Fibroblast of skin of back (primary cell): ENCODE results near the gene PTPRR.
"Not testable (repeated sequence)": the region's sequence is repeated elsewhere in the genome, so short reads cannot be mapped to it uniquely, and the experiment has no call there.

Experiments used
- DNase-seq: peaks from one replicate; pipeline ENCODE4 v3.0.0-alpha.2; 2013

The PTPRR gene

GRCh38 chr12:70745048-70745447, 175.5 kb downstream of the PTPRR start:
- DNase-seq, result no peak

DNA sequence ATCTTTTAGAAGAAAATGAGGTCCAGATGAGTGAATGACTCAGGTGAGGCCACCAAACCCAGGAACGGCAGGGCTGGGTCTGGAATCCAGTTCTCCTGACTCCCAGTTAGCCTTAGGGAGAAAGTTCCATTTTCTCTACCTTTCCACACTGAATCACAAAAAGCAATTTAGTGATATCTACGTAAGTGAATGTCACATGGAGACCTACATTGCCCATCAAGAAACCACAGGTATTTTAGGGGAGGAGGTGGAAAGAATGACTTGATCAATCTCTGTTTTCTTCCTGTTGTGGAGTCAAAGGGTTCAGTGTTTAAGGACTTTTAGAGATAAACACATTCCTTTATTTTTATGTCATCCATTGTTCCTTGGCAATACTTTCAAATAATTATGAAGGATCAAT, 176.4 kb downstream of the PTPRR start:
- no peak for DNase-seq

DNA sequence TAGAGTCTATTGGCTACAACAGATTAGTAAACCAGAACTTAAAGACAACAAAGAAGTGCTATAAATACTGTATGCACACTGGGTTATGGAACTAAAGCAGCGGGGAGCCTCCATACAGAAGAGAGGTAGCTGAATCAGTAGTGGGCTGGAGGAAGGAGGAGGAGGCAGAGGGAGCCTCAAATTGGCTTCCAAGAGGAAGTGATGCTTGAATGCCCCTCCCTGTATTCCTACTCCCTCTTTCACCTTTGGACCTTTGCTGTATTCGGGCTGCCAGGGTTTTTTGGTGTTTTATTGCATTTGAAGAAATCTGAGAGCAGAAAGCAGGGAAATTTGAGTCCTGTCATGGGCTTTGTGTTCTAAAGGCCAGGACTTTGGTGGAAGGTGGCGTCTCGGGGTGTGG, 179.3 kb downstream of the PTPRR start:
- DNase-seq, result no peak

DNA sequence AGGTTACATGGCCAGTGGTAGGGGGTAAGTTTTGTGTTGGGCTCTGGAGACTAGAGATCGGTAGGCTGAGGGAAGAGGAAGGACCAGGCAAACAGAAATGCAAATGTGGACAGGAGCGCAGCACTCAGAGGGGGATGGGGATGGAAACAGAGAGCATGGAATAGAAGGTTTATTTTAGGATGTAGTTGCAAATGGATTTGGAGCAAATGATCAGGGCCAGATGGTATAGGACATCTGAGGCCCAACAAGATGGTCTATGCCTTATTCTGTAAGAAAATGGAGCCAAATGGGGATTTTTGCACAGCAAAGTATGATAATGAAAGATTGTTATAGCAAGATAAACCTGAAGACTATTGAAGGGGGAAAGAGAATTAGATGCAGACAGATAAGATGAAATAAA, 180.8 kb downstream of the PTPRR start:
- no peak for DNase-seq

DNA sequence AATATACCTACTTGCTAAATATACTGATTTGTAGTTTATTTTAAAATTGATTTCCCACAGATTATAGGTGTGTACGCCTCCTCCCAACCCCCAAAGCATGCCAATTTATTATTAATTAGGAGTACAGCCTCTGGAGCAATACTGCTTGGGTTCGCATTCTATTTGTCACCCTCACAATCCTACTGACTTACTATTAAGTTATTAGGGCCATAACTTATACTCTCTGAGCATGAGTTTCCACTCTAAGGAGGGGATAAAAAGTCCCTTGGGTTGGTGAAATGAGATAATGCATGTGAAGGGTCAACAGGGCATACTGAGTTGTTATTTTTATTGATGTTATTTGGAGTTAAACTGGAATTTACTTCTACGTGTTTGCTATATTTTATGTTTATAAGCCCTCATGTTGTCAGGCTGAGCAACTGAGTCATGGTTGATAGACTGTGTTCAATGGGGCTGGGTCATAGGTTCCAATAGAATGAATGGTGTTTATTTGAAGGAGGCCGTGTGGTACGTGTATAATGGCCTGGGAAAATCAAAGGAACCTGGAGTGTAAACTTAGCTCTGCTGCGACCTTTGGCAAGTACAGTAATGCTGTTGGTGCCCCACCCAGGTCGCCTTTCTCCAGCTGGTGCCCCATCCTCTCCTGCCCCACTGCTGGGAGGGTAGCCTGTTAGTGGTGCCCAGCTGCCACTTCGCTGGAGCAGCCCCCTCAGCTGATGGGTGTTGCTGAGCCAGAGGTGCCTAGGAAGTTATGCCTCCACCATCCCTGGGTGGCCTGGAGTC, 184.0 kb downstream of the PTPRR start:
- DNase-seq, result no peak

DNA sequence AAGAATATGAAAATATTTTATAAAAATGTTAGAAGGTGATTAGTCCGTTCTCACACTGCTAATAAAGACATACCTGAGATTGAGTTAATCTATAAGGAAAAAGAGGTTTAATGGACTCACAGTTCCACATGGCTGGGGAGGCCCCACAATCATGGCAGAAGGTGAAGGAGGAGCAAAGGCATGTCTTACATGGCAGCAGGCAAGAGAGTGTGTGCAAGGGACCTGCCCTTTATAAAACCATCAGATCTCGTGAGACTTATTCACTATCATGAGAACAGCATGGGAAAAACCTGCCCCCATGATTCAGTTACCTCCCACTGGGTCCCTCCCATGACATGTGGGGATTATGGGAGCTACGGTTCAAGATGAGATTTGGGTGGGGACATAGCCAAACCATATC, 185.3 kb downstream of the PTPRR start:
- not testable (repeated sequence) for DNase-seq

DNA sequence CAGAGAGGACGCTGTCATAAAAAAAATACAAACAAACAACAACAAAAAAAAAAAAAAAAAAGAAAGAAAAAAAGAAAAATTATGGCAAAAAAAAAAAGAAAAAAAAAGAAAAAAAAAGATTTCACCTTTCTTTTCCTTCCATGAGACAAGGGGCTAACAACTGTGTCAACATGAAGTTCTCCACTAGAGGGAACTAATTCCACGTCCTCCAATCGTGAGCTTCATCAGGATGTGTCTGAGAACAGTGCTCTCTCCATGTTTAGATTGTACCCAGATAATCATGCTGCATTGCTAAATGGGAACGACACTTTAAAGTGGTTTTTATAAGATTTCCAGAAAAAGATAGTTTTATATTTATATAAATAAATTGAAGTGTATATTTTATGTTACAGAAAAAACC, 187.2 kb downstream of the PTPRR start:
- DNase-seq, result peak; percentile 77

DNA sequence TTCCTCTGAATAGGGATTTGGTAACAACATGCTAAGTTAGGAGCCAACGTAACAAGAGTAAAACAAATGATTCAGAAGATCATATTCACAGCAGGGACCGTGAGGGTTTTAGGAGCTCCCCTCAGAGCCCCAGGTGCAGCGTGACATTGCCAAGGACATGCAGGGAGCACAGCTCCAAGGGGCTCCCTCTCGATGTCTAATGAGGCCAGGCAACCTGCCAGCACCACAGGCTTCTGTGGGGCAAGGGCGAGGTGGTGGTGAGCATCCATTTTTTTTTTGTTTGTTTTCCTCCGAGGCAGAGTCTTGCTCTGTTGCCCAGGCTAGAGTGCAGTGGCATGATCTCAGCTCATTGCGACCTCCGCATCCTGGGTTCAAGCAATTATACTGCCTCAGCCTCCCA, 188.3 kb downstream of the PTPRR start:
- no peak for DNase-seq

GRCh38 chr12:70730675-70731180, 189.8 kb downstream of the PTPRR start:
- DNase-seq, result no peak

GRCh38 chr12:70724444-70724843, 196.1 kb downstream of the PTPRR start:
- DNase-seq, result peak; percentile 2

DNA sequence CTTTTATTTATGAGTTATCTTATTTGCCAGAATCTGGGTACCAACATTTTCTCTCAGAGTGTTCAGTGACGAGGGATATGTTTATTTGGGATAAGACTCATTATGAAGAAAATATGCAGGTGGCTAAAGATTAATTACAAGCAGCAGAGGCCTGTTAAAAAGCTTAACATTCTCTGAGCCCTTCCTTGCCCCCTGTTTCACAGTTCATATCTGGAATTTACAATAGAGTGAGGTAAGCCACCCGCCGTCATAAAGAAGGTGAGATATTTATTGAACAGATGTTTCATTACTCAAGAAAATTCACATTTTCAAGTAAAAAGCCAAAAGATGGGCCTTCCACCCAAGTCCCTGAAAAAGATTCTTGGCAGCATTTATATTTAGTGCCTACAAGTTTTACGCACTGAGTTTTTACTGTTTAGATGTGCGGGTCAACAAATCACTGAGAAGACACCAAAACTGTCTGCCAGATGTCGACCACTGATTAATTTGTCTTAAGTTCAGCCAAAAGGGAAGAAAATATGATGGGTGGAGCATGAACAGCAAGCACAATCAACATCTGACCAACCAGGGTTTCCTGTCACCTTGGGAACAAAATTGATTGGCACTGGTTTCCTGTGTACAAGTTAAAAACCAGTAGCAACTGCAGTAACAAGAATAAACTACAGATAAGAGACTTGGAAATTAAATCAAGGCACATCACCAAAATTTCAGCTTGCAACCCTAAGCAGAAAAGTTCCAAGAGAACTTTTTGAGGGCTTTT, 197.8 kb downstream of the PTPRR start:
- peak; percentile 2 for DNase-seq

DNA sequence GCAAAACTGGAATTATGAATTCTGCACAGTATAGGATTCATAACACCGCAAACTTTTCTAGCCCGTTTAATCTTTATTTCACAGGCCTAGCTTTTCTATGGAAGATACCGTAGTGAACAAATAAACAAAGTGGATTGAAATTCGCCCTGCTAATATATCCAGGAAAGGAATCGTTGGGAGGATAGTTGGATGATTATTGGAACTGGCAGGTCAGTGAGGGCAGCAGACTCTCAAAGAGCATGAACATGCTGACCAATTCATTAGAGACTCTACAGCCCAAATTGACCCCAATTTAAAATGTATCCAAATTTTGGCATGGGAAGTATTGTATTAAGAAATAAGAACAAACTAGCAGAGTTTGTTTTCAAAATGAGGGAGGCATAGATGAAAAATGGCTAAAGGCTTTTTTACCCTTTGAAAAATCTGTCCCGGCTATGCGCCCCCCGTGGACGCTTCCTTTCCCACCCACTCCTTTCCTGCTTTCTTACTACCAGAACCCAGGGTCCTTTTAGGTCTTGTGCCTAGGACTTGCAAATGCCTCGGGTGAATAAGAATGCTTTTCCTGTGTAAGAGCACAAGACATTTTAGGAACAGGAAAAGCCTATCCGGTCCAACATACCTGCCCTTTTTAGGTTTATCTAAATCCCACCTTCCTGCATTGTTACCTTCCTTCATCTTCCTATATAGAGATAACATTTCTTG, 198.7 kb downstream of the PTPRR start:
- no peak for DNase-seq

DNA sequence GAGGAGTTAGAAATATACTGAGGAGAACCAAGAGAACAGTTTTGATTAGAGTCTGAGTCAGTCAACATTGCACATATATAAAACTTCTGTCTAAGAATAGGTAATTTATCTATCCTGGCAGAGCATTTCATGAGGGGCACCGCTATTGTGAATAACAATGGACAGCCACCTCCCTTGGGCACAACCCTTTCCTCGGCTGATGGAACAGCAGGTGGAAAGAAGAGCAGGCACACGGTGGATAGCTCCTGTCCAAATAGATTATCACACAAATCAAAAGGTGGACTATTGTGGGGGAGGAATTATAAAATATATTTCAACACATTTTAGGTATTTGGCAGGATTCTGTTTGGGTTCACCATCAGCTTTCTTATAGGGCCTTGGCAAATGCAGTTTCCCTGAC, 199.3 kb downstream of the PTPRR start:
- DNase-seq, result no peak

GRCh38 chr12:70719672-70720420, 200.7 kb downstream of the PTPRR start:
- peak; percentile 62 for DNase-seq

DNA sequence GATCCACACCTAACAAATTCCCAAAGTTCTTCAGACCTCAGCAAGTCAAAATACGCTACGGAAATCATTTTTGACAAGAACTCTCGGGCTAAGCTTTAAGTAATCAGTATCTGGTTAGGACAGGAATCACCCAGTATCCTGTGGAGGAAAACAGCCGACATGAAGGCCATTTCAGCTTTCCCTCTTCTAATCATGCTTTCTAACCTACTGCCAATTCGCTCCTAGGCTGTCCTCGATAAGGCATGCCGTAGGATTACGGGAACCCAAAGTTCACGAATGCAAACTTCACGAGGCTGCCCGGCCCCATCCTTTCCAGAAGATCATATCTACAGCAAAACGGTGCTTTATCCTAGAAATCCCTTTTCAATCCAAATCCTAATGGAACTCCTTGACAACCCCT, 201.5 kb downstream of the PTPRR start:
- DNase-seq, result no peak

- DNase-seq, result no peak
Observed at GRCh38 chr12:70711831-70712230, 208.7 kb downstream of the PTPRR start.

DNA sequence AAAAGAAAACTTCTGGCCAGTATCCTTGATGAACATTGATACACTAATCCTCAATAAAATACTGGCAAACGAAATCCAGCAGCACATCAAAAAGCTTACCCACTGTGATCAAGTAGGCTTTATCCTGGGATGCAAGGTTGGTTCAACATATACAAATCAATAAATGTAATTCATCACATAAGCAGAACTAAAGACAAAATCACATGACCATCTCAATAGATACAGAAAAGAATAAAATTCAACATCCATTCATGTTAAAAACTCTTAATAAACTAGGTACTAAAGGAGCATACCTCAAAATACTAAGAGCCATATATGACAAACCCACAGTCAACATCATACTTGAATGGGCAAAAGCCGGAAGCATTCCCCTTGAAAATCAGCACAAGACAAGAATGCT, 211.5 kb downstream of the PTPRR start:
- DNase-seq, result no peak

GRCh38 chr12:70706611-70707010, 213.9 kb downstream of the PTPRR start:
- DNase-seq, result no peak

GRCh38 chr12:70698345-70698744, 222.2 kb downstream of the PTPRR start:
- no peak for DNase-seq

DNA sequence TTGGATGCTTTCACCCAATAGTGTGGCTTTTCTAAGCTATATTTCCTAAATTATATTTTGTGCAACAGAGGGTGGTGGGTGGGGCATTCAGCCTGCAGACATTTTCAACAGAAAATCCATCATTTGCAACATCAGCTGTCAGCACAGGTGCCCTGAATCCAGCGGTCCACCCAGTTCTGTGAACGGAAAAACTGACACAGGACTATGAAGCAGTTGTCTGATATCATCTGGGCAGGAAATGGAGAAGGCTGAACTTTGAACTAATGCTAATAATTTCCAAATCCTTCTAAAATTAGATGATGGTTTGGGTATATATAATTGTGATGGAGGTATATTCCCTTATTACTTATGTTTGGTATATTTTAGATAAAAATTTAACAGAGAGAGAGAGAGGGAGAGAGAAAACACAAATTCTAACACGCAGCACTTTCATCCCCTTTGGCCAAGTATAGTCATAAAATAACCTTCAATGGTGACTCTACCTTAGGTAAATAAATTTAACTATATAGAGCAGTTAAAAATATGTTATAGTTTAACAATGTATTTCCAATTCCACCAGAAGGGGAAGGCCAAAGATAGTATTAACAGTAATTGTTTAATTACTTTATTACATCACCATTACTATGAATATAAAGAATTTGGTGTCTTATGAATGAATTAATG, 225.0 kb downstream of the PTPRR start:
- DNase-seq, result no peak

DNA sequence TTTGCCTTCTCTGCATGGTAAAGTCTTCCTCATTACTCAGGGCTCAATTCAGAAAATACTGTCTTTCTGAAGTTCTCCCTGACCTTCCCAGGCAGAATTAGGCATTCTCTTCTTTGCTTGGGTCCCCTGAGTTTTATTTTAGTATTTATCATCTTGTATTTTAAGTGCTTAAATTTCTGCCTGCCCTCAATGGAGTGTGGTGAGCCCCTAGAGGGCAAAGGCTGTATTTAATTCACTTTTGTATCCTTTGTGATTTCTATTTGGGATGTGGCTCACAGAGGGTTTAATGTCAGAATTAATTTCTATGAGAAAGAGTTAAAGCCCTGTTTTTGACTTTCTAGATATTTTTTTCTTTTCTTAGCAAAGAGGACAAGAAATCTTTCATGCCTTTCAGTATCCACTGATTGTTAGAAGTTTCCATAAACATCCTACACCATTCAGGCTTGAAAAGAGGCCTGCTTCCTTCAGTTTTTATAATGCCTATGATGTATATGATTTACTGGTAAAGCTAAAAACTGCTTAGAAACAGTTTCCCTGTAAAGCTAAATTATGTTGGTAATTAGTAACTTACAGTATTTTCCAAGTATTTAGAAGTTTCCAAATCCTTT, 227.8 kb downstream of the PTPRR start:
- DNase-seq, result peak; percentile 42
